ENCODE measurements around the gene MRAP2. TPM values are rescaled to one million over a fixed set of nuclear protein-coding genes. Genes with fewer than 3 reads are reported as not detected.

MRAP2 gene
- total RNA-seq, 2 experiments from 2014 or later: not detected

- DNase-seq (ENCODE audit: low spot score): no peak
- Histone ChIP-seq H3K4me2 (ENCODE audit: low read length) (no peak overlapping the region), H3K4me1 (ENCODE audit: insufficient read depth, low read length, poor library complexity, severe bottlenecking) (no peaks in the 10 kb centered on the region), H3K79me2 (ENCODE audit: insufficient read depth, low read depth, low read length) (no peaks in the 10 kb centered on the region), H3K9me3 (ENCODE audit: low read length) (peaks cover 10% of the 10 kb centered on the region; the same call in 1 of the 2 replicates), H4K20me1 (ENCODE audit: insufficient read depth, low read length) (no peaks in the 10 kb centered on the region), H2AFZ (ENCODE audit: low read length) (no peak overlapping the region), H3K9me2 (ENCODE audit: insufficient read depth, low read length) (no peaks in the 10 kb centered on the region), H3K27ac (ENCODE audit: low read depth, low read length, poor library complexity, severe bottlenecking) (no peak overlapping the region), H3K36me3 (ENCODE audit: insufficient read depth, low read length) (no peaks in the 10 kb centered on the region), H3K4me3 (ENCODE audit: low read depth, low read length, poor library complexity, severe bottlenecking) (no peak overlapping the region)
- intact Hi-C loops (cut with micrococcal nuclease; ENCODE audit: unreplicated experiment): no loop called here
- TF ChIP-seq, protein P1, sequence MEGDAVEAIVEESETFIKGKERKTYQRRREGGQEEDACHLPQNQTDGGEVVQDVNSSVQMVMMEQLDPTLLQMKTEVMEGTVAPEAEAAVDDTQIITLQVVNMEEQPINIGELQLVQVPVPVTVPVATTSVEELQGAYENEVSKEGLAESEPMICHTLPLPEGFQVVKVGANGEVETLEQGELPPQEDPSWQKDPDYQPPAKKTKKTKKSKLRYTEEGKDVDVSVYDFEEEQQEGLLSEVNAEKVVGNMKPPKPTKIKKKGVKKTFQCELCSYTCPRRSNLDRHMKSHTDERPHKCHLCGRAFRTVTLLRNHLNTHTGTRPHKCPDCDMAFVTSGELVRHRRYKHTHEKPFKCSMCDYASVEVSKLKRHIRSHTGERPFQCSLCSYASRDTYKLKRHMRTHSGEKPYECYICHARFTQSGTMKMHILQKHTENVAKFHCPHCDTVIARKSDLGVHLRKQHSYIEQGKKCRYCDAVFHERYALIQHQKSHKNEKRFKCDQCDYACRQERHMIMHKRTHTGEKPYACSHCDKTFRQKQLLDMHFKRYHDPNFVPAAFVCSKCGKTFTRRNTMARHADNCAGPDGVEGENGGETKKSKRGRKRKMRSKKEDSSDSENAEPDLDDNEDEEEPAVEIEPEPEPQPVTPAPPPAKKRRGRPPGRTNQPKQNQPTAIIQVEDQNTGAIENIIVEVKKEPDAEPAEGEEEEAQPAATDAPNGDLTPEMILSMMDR (conservative IDR thresholded peaks at IDR 0.05; ENCODE audit: low read length): no peak
- no peak for TF ChIP-seq EZH2phosphoT487 (IDR thresholded peaks at IDR 0.05; ENCODE audit: borderline replicate concordance, low read depth, low read length)
- ChIA-PET POLR2A (no interaction called here), CTCF (ENCODE audit: unreplicated experiment) (no interaction called here)
- no TSS peak for BruUV-seq (replicated peaks)
These were observed 48.3 kb upstream of the MRAP2 start for GRCh38 chr6:83985308-83985713.

GRCh38 chr6:83985715-83986114, 47.9 kb upstream of the MRAP2 start:
- H3K79me2 ChIP-seq (ENCODE audit: insufficient read depth, low read depth, low read length): no peaks in the 10 kb centered on the region
- no peaks in the 10 kb centered on the region for H4K20me1 ChIP-seq (ENCODE audit: insufficient read depth, low read length)
- TF ChIP-seq EZH2phosphoT487 (IDR thresholded peaks at IDR 0.05; ENCODE audit: borderline replicate concordance, low read depth, low read length): no peak
- POLR2A ChIA-PET: no interaction called here
- intact Hi-C loops (cut with micrococcal nuclease; ENCODE audit: unreplicated experiment): no loop called here
- H3K4me3 ChIP-seq (ENCODE audit: low read depth, low read length, poor library complexity, severe bottlenecking): no peak overlapping the region
- no peaks in the 10 kb centered on the region for H3K36me3 ChIP-seq (ENCODE audit: insufficient read depth, low read length)
- no TSS peak for BruUV-seq (replicated peaks)
- H3K9me3 ChIP-seq (ENCODE audit: low read length): peaks cover 7% of the 10 kb centered on the region; the same call in 1 of the 2 replicates
- H3K4me1 ChIP-seq (ENCODE audit: insufficient read depth, low read length, poor library complexity, severe bottlenecking): no peaks in the 10 kb centered on the region
- DNase-seq (ENCODE audit: low spot score): no peak
- CTCF ChIA-PET (ENCODE audit: unreplicated experiment): no interaction called here
- no peak overlapping the region for H3K27ac ChIP-seq (ENCODE audit: low read depth, low read length, poor library complexity, severe bottlenecking)
- H3K4me2 ChIP-seq (ENCODE audit: low read length): no peak overlapping the region
- H3K9me2 ChIP-seq (ENCODE audit: insufficient read depth, low read length): no peaks in the 10 kb centered on the region
- no peak overlapping the region for H2AFZ ChIP-seq (ENCODE audit: low read length)

GRCh38 chr6:83998021-83998584, 35.5 kb upstream of the MRAP2 start:
- no peak overlapping the region for H3K27ac ChIP-seq (ENCODE audit: low read depth, low read length, poor library complexity, severe bottlenecking)
- H4K20me1 ChIP-seq (ENCODE audit: insufficient read depth, low read length): no peaks in the 10 kb centered on the region
- H3K4me2 ChIP-seq (ENCODE audit: low read length): no peak overlapping the region
- CTCF ChIA-PET (ENCODE audit: unreplicated experiment): no interaction called here
- no peaks in the 10 kb centered on the region for H3K4me1 ChIP-seq (ENCODE audit: insufficient read depth, low read length, poor library complexity, severe bottlenecking)
- no peaks in the 10 kb centered on the region for H3K9me2 ChIP-seq (ENCODE audit: insufficient read depth, low read length)
- H3K9me3 ChIP-seq (ENCODE audit: low read length): no peaks in the 10 kb centered on the region
- no TSS peak for BruUV-seq (replicated peaks)
- H3K4me3 ChIP-seq (ENCODE audit: low read depth, low read length, poor library complexity, severe bottlenecking): no peak overlapping the region
- POLR2A ChIA-PET: no interaction called here
- no peak for TF ChIP-seq EZH2phosphoT487 (IDR thresholded peaks at IDR 0.05; ENCODE audit: borderline replicate concordance, low read depth, low read length)
- H3K36me3 ChIP-seq (ENCODE audit: insufficient read depth, low read length): no peaks in the 10 kb centered on the region
- DNase-seq (ENCODE audit: low spot score): no peak
- intact Hi-C loops (cut with micrococcal nuclease; ENCODE audit: unreplicated experiment): no loop called here
- H2AFZ ChIP-seq (ENCODE audit: low read length): no peak overlapping the region
- no peaks in the 10 kb centered on the region for H3K79me2 ChIP-seq (ENCODE audit: insufficient read depth, low read depth, low read length)

DNA sequence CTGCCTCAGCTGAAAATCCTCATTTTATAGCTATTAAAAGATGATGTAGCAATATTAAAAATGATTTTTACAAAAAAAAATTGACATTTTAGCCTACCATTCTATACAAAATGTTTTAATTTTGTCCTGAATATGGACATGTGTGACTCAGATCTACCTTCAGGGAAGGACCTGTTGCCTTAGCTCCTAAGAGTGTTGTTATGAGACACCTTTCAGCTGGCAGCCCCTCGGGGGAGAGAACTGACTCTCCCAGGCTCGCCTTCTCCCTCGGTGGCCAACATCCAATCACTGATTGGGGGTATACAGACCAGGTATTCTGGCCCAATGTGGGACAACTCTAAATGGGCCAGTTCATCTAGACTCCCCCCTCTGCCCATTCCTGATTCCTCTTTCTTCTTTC, 32.5 kb upstream of the MRAP2 start:
- TF ChIP-seq, protein P1 (conservative IDR thresholded peaks at IDR 0.05; ENCODE audit: low read length): no peak
- no peak for TF ChIP-seq EZH2phosphoT487 (IDR thresholded peaks at IDR 0.05; ENCODE audit: borderline replicate concordance, low read depth, low read length)
- ChIA-PET POLR2A (interaction anchor here (0.7 kb wide), 1 partner anchor 1799 kb away, joined by 3 read pairs; no protein-coding TSS in a partner anchor), CTCF (ENCODE audit: unreplicated experiment) (no interaction called here)
- Histone ChIP-seq H3K9me2 (ENCODE audit: insufficient read depth, low read length) (no peaks in the 10 kb centered on the region), H3K79me2 (ENCODE audit: insufficient read depth, low read depth, low read length) (no peaks in the 10 kb centered on the region), H3K36me3 (ENCODE audit: insufficient read depth, low read length) (no peaks in the 10 kb centered on the region), H3K9me3 (ENCODE audit: low read length) (no peaks in the 10 kb centered on the region), H3K4me2 (ENCODE audit: low read length) (no peak overlapping the region), H3K4me1 (ENCODE audit: insufficient read depth, low read length, poor library complexity, severe bottlenecking) (no peaks in the 10 kb centered on the region), H3K4me3 (ENCODE audit: low read depth, low read length, poor library complexity, severe bottlenecking) (no peak overlapping the region), H2AFZ (ENCODE audit: low read length) (no peak overlapping the region), H4K20me1 (ENCODE audit: insufficient read depth, low read length) (no peaks in the 10 kb centered on the region), H3K27ac (ENCODE audit: low read depth, low read length, poor library complexity, severe bottlenecking) (no peak overlapping the region)
- no peak for DNase-seq (ENCODE audit: low spot score)
- intact Hi-C loops (cut with micrococcal nuclease; ENCODE audit: unreplicated experiment): no loop called here
- no TSS peak for BruUV-seq (replicated peaks)

Data from OCI-LY7 (cell line).